ENCODE results near the gene GDNF. TPM values are rescaled to one million over a fixed set of nuclear protein-coding genes. Genes with fewer than 3 reads are reported as not detected.

Gene GDNF
- total and polyA plus RNA-seq, 4 donors: 0.09 to 0.25 TPM; not detected in 2

DNA sequence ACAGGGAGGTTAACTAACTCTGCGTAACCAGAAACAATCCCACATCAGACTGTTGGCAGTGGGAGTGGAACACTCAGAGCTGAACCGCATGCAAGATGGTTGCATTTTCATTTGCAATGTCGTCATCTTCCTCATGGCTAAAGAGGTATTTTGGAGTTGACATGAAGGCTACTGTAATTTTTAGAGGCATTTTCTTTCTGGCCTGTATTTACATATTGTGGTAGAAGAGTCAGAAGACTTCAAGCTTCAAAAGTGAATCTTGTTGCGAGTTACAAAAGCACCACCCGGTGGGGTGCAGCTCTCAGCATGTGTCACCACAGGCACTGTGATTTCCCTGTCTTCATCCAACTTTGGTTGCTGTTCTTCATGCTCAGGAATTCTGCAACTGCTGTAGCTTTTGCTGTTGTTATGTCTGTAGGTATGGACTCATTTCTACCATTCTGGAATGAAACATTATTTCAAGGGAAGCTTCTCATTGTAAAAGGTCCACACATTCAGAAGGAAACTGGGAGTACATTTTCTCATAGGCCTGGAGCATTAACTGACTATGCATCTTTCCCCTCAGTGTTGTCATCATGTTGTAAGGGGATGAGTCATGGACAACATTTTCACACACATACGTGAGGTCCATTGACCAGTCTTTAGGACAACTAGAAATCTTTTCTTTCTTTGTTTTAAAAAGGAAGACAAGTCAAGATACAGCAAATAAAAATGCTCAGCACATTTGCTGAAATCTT, 35.4 kb upstream of the GDNF start:
- 87% methylated on average over 6 of the region's 6 CpGs for WGBS
- Histone ChIP-seq H3K4me1 (ENCODE audit: control insufficient read depth in 4 of 4, insufficient read depth in 4 of 4, low read length in 3 of 4) (no peaks in the 10 kb centered on the region), H3K9me3 (ENCODE audit: control insufficient read depth in 4 of 4, low read length in 3 of 4) (no peaks in the 10 kb centered on the region), H3K27me3 (ENCODE audit: control insufficient read depth in 4 of 4, insufficient read depth in 4 of 4, low read length in 3 of 4) (no peaks in the 10 kb centered on the region), H3K4me3 (ENCODE audit: low read depth in 1 of 3, low read length in 3 of 3) (no peak overlapping the region), H3K36me3 (ENCODE audit: control insufficient read depth in 4 of 4, insufficient read depth in 3 of 4, low read depth in 1 of 4, low read length in 3 of 4) (no peaks in the 10 kb centered on the region), H3K9ac (ENCODE audit: low read depth in 1 of 2, low read length in 2 of 2) (no peak overlapping the region), H3K27ac (ENCODE audit: low read depth in 1 of 2, low read length in 2 of 2) (no peak overlapping the region)
- no peak for TF ChIP-seq RXRA (IDR thresholded peaks at IDR 0.05)
- no peak for TF ChIP-seq YY1 (IDR thresholded peaks at IDR 0.05)
- DNase-seq (ENCODE audit: low spot score): no peak

DNA sequence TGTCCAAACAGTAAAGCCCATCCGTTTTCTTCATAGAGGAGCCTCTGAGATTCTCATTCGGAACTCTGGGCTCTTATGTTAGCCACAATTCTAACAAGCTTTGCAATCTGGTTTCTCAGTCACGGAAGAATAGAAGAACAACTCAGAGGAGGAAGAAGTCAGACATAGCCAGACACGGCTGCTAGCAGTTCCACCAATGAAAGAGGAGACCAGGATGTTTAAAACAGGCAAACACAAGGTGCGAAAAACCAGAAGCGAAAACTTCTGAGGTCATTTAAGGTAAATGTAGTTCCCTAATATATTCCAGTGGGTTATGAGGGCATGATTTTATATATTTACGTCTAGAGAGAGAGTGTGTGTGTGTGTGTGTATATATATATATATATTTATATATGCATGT, 34.1 kb upstream of the GDNF start:
- 91% methylated on average over 7 of the region's 7 CpGs for WGBS
- H3K27me3 ChIP-seq (ENCODE audit: control insufficient read depth in 4 of 4, insufficient read depth in 4 of 4, low read length in 3 of 4): no peaks in the 10 kb centered on the region
- TF ChIP-seq, protein P1, sequence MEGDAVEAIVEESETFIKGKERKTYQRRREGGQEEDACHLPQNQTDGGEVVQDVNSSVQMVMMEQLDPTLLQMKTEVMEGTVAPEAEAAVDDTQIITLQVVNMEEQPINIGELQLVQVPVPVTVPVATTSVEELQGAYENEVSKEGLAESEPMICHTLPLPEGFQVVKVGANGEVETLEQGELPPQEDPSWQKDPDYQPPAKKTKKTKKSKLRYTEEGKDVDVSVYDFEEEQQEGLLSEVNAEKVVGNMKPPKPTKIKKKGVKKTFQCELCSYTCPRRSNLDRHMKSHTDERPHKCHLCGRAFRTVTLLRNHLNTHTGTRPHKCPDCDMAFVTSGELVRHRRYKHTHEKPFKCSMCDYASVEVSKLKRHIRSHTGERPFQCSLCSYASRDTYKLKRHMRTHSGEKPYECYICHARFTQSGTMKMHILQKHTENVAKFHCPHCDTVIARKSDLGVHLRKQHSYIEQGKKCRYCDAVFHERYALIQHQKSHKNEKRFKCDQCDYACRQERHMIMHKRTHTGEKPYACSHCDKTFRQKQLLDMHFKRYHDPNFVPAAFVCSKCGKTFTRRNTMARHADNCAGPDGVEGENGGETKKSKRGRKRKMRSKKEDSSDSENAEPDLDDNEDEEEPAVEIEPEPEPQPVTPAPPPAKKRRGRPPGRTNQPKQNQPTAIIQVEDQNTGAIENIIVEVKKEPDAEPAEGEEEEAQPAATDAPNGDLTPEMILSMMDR (IDR thresholded peaks at IDR 0.05; ENCODE audit: low read depth, low read length, missing input control): no peak
- TF ChIP-seq FOXA2 (IDR thresholded peaks at IDR 0.05) (no peak), RXRA (IDR thresholded peaks at IDR 0.05) (no peak), SP1 (IDR thresholded peaks at IDR 0.05) (no peak), EGR1 (IDR thresholded peaks at IDR 0.05; ENCODE audit: low read depth in 2 of 2) (no peak), NR2F2 (IDR thresholded peaks at IDR 0.05) (no peak), TAF1 (conservative IDR thresholded peaks at IDR 0.05) (no peak), YY1 (IDR thresholded peaks at IDR 0.05) (no peak), FOXA1 (IDR thresholded peaks at IDR 0.05) (no peak), JUND (IDR thresholded peaks at IDR 0.05) (no peak)
- TF ChIP-seq, protein P2, sequence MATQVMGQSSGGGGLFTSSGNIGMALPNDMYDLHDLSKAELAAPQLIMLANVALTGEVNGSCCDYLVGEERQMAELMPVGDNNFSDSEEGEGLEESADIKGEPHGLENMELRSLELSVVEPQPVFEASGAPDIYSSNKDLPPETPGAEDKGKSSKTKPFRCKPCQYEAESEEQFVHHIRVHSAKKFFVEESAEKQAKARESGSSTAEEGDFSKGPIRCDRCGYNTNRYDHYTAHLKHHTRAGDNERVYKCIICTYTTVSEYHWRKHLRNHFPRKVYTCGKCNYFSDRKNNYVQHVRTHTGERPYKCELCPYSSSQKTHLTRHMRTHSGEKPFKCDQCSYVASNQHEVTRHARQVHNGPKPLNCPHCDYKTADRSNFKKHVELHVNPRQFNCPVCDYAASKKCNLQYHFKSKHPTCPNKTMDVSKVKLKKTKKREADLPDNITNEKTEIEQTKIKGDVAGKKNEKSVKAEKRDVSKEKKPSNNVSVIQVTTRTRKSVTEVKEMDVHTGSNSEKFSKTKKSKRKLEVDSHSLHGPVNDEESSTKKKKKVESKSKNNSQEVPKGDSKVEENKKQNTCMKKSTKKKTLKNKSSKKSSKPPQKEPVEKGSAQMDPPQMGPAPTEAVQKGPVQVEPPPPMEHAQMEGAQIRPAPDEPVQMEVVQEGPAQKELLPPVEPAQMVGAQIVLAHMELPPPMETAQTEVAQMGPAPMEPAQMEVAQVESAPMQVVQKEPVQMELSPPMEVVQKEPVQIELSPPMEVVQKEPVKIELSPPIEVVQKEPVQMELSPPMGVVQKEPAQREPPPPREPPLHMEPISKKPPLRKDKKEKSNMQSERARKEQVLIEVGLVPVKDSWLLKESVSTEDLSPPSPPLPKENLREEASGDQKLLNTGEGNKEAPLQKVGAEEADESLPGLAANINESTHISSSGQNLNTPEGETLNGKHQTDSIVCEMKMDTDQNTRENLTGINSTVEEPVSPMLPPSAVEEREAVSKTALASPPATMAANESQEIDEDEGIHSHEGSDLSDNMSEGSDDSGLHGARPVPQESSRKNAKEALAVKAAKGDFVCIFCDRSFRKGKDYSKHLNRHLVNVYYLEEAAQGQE (IDR thresholded peaks at IDR 0.05): no peak
- TF ChIP-seq, protein P3, sequence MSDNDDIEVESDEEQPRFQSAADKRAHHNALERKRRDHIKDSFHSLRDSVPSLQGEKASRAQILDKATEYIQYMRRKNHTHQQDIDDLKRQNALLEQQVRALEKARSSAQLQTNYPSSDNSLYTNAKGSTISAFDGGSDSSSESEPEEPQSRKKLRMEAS (IDR thresholded peaks at IDR 0.05): no peak
- TF ChIP-seq, protein P4, sequence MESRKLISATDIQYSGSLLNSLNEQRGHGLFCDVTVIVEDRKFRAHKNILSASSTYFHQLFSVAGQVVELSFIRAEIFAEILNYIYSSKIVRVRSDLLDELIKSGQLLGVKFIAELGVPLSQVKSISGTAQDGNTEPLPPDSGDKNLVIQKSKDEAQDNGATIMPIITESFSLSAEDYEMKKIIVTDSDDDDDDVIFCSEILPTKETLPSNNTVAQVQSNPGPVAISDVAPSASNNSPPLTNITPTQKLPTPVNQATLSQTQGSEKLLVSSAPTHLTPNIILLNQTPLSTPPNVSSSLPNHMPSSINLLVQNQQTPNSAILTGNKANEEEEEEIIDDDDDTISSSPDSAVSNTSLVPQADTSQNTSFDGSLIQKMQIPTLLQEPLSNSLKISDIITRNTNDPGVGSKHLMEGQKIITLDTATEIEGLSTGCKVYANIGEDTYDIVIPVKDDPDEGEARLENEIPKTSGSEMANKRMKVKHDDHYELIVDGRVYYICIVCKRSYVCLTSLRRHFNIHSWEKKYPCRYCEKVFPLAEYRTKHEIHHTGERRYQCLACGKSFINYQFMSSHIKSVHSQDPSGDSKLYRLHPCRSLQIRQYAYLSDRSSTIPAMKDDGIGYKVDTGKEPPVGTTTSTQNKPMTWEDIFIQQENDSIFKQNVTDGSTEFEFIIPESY (IDR thresholded peaks at IDR 0.05): no peak
- no peak overlapping the region for H3K9ac ChIP-seq (ENCODE audit: low read depth in 1 of 2, low read length in 2 of 2)
- H3K4me1 ChIP-seq (ENCODE audit: control insufficient read depth in 4 of 4, insufficient read depth in 4 of 4, low read length in 3 of 4): no peaks in the 10 kb centered on the region
- H3K4me3 ChIP-seq (ENCODE audit: low read depth in 1 of 3, low read length in 3 of 3): no peak overlapping the region
- H3K27ac ChIP-seq (ENCODE audit: low read depth in 1 of 2, low read length in 2 of 2): no peak overlapping the region
- DNase-seq (ENCODE audit: low spot score): no peak
- no peaks in the 10 kb centered on the region for H3K9me3 ChIP-seq (ENCODE audit: control insufficient read depth in 4 of 4, low read length in 3 of 4)
- no peaks in the 10 kb centered on the region for H3K36me3 ChIP-seq (ENCODE audit: control insufficient read depth in 4 of 4, insufficient read depth in 3 of 4, low read depth in 1 of 4, low read length in 3 of 4)

Data from liver (tissue), 9 donors.